A549 (cell line): ENCODE data around the gene DCAF8L1. TPM values are rescaled to one million over a fixed set of nuclear protein-coding genes. Genes with fewer than 3 reads are reported as not detected.

Experiments
- ATAC-seq, 2 experiments: fragments of 200-7000 bp in 1 of 2; fragments of >200 bp in 1 of 2; cut with Nextera tagmentation in 1 of 2; cut with Tn5 transposase in 1 of 2; 3 replicates each; pipeline versions ENCODE4 v1.8.0 to v1.9.1; 2018 to 2020; ENCODE audit warnings: mild to moderate bottlenecking in 1 of 2, moderate library complexity in 1 of 2
- CTCF ChIA-PET: fragments of 300-600 bp; sonication (Branson Sonifier 250); formaldehyde crosslinking; extraction: SDS; loops from one replicate; lab custom pipeline; 2021; ENCODE audit warnings: antibody characterized with exemption, inconsistent platforms; lab: Yijun Ruan, JAX
- POLR2A ChIA-PET: fragments of 350-600 bp; formaldehyde crosslinking; extraction: SDS; loops from one replicate; lab custom pipeline; 2021; ENCODE audit warnings: antibody characterized with exemption, inconsistent platforms; lab: Yijun Ruan, JAX
- DNase-seq, 2 experiments: peaks; one replicate each; pipeline versions ENCODE4 v3.0.0 to v3.0.0-alpha.2; 2011 to 2016; ENCODE audit warnings: low read depth in 1 of 2, low spot score in 1 of 2
- FAIRE-seq: peaks from 2 replicates; lab custom pipeline; 2011; peaks lifted over from hg19 to GRCh38; lab: Jason Lieb, UNC
- H3K27ac ChIP-seq, 2 experiments: fragments of >200 bp; sonication (Bioruptor Twin); formaldehyde crosslinking; 3 replicates each; pipeline ENCODE4 v1.5.1; 2016 to 2017
- H3K4me1 ChIP-seq: fragments of >200 bp; sonication (Bioruptor Twin); formaldehyde crosslinking; 3 replicates; pipeline ENCODE4 v1.6.1; 2016
- H3K4me2 ChIP-seq: fragments of >200 bp; sonication (Bioruptor Twin); formaldehyde crosslinking; 3 replicates; pipeline ENCODE4 v1.6.1; 2016
- H3K4me3 ChIP-seq: fragments of >200 bp; sonication (Bioruptor Twin); formaldehyde crosslinking; 3 replicates; pipeline ENCODE4 v1.5.1; 2016
- H3K9me3 ChIP-seq: fragments of >200 bp; sonication (Bioruptor Twin); formaldehyde crosslinking; 3 replicates; pipeline ENCODE4 v1.6.1; 2016
- BHLHE40 ChIP-seq: IDR thresholded peaks from 2 replicates; pipeline ENCODE4 v1.6.1; 2012; ENCODE audit warnings: low read depth, low read length, inconsistent platforms
- CBX8 ChIP-seq: fragments of 200-600 bp; sonication (generic); IDR thresholded peaks from 2 replicates; pipeline ENCODE4 v1.6.1; 2016
- E2F6 ChIP-seq: IDR thresholded peaks from 2 replicates; pipeline ENCODE4 v1.6.1; 2012; ENCODE audit warnings: low read depth, borderline replicate concordance
- EHF ChIP-seq: fragments of 250-450 bp; sonication (Bioruptor Pico); IDR thresholded peaks from 2 replicates; pipeline ENCODE4 v1.5.0; 2020; ENCODE audit warnings: mild to moderate bottlenecking
- EP300 ChIP-seq, 2 experiments: fragments of >200 bp; sonication (Bioruptor Twin); formaldehyde crosslinking; IDR thresholded peaks; 2 replicates in 1 of 2; 3 replicates in 1 of 2; pipeline ENCODE4 v1.6.1; 2016 to 2017
- FOSL2 ChIP-seq, 2 experiments: fragments of 450-650 bp in 1 of 2; fragments of >200 bp in 1 of 2; sonication (Bioruptor Twin) in 1 of 2; formaldehyde crosslinking; IDR thresholded peaks; 2 replicates each; pipeline versions ENCODE4 v1.5.0 to v1.6.1; 2016 to 2020; ENCODE audit warnings: mild to moderate bottlenecking in 1 of 2, moderate library complexity in 1 of 2
- HDAC2 ChIP-seq: fragments of 200-600 bp; sonication (generic); IDR thresholded peaks from 2 replicates; pipeline ENCODE4 v1.6.1; 2016
- HEYL ChIP-seq: fragments of 250-450 bp; sonication (Bioruptor Pico); IDR thresholded peaks from 2 replicates; pipeline ENCODE4 v1.8.0; 2021; ENCODE audit warnings: mild to moderate bottlenecking, moderate library complexity
- HOXA7 ChIP-seq: fragments of 250-450 bp; sonication (Bioruptor Pico); IDR thresholded peaks from 2 replicates; pipeline ENCODE4 v1.5.0; 2020; ENCODE audit warnings: mild to moderate bottlenecking, moderate library complexity
- HOXB5 ChIP-seq: fragments of 250-450 bp; sonication (Bioruptor Pico); IDR thresholded peaks from 2 replicates; pipeline ENCODE4 v1.5.0; 2020; ENCODE audit warnings: mild to moderate bottlenecking, moderate library complexity
- MAFK ChIP-seq: fragments of 450-650 bp; IDR thresholded peaks from 2 replicates; pipeline ENCODE4 v1.6.1; 2014; ENCODE audit not compliant: partially characterized antibody
- MAX ChIP-seq: IDR thresholded peaks from 2 replicates; pipeline ENCODE4 v1.6.1; 2012
- MYC ChIP-seq: IDR thresholded peaks from 2 replicates; pipeline ENCODE4 v1.6.1; 2012; ENCODE audit warnings: mild to moderate bottlenecking, inconsistent platforms, low read length, improper control_type of control experiment, borderline replicate concordance
- NFE2L2 ChIP-seq: fragments of 150-350 bp; conservative IDR thresholded peaks from 2 replicates; pipeline ENCODE4 v1.6.1; 2014; ENCODE audit warnings: low read length
- PBX3 ChIP-seq: IDR thresholded peaks from 2 replicates; pipeline ENCODE4 v1.6.1; 2012
- PHF8 ChIP-seq: fragments of 200-600 bp; sonication (generic); IDR thresholded peaks from 2 replicates; pipeline ENCODE4 v1.6.1; 2016; ENCODE audit warnings: low read depth, mild to moderate bottlenecking, antibody characterized with exemption, moderate library complexity, borderline replicate concordance
- POLR2A ChIP-seq: IDR thresholded peaks from 2 replicates; pipeline ENCODE4 v1.6.1; 2012; ENCODE audit warnings: mild to moderate bottlenecking, low read length
- POLR2AphosphoS2 ChIP-seq: conservative IDR thresholded peaks from 2 replicates; pipeline ENCODE4 v1.6.1; 2012; ENCODE audit warnings: low read length, improper control_type of control experiment, inconsistent platforms
- RNF2 ChIP-seq: fragments of 200-600 bp; sonication (generic); IDR thresholded peaks from 2 replicates; pipeline ENCODE4 v1.6.1; 2016; ENCODE audit warnings: low read depth, mild to moderate bottlenecking, antibody characterized with exemption, moderate library complexity, borderline replicate concordance
- TFCP2L1 ChIP-seq: fragments of 250-450 bp; sonication (Bioruptor Pico); IDR thresholded peaks from 2 replicates; pipeline ENCODE4 v1.5.0; 2021; ENCODE audit warnings: mild to moderate bottlenecking
- ZFP36 ChIP-seq: fragments of 450-650 bp; IDR thresholded peaks from 2 replicates; pipeline ENCODE4 v1.6.1; 2014; ENCODE audit warnings: borderline replicate concordance; ENCODE audit not compliant: partially characterized antibody
- WGBS: methylation state at CpG from one replicate; pipeline ENCODE4 v1.1.6; 2017; ENCODE audit errors: missing lambda C conversion rate; 5-methylcytosine and 5-hydroxymethylcytosine counted together
- polyA plus RNA-seq, 4 experiments: library from polyadenylated mRNA; depleted of rRNA in 3 of 4; stranded (reverse); fragments of >200 nt; fragmentation: RNase III in 1 of 4; extraction: RNeasy Plus Mini Kit Qiagen cat#74134 plus additional on column Dnase treatment in 1 of 4; gene quantifications; 2 replicates in 3 of 4; 3 replicates in 1 of 4; pipeline ENCODE4 v1.2.3, GENCODE V29; 2011 to 2017

The DCAF8L1 gene
- polyA plus RNA-seq, 2 of the 4 experiments (the other 2 are of a cell fraction), result not detected

GRCh38 chrX:27976284-27976683 is 5.0 kb downstream of the DCAF8L1 start:
- no peak overlapping the region for H3K4me3 ChIP-seq
- DNase-seq, result no peak
- no peaks in the 10 kb centered on the region; the same call in 2 of the 3 replicates for H3K9me3 ChIP-seq
- no peak for TF ChIP-seq TFCP2L1 (CRISPR knock-in tag)
- H3K27ac ChIP-seq, result no peak overlapping the region
- ATAC-seq, result no peak
- ChIA-PET CTCF (no interaction called here), POLR2A (no interaction called here)
- no peak for FAIRE-seq
- H3K4me1 ChIP-seq, result no peaks in the 10 kb centered on the region
- H3K4me2 ChIP-seq, result no peak overlapping the region
- WGBS, result 19% methylated on average over 4 of the region's 4 CpGs

- POLR2A ChIA-PET, result no interaction called here
- DNase-seq, result no peak
Observed at GRCh38 chrX:27968878-27969277, 12.4 kb downstream of the DCAF8L1 start.

GRCh38 chrX:27968352-27968751 is 12.9 kb downstream of the DCAF8L1 start:
- Histone ChIP-seq H3K4me3 (no peak overlapping the region), H3K27ac (no peak overlapping the region), H3K4me1 (peaks cover 22% of the 10 kb centered on the region; the same call in 2 of the 3 replicates), H3K4me2 (no peak overlapping the region; the same call in 2 of the 3 replicates), H3K9me3 (no peaks in the 10 kb centered on the region)
- WGBS, result 48% methylated on average over 2 of the region's 2 CpGs
- FAIRE-seq (no peak), ATAC-seq (no peak), DNase-seq (no peak)
- ChIA-PET POLR2A (no interaction called here), CTCF (no interaction called here)
- TF ChIP-seq MYC (no peak), PBX3 (no peak), CBX8 (no peak), HOXB5 (no peak), MAFK (no peak), BHLHE40 (no peak), EHF (CRISPR knock-in tag) (no peak), MAX (no peak), POLR2AphosphoS2 (no peak), HOXA7 (no peak), NFE2L2 (no peak), RNF2 (no peak)

More at GRCh38 chrX:27968878-27969277, 12.4 kb downstream of the DCAF8L1 start:
- Histone ChIP-seq H3K27ac (no peak overlapping the region), H3K4me3 (no peak overlapping the region)
- TF ChIP-seq HEYL (CRISPR knock-in tag), result no peak
- TF ChIP-seq EP300 (IDR thresholded peaks at IDR 0.05), result no peak
- TF ChIP-seq E2F6, result no peak
- TF ChIP-seq HDAC2, result no peak
- TF ChIP-seq POLR2A, result no peak
- no peak for TF ChIP-seq PBX3
- TF ChIP-seq PHF8, result no peak
- no peak for TF ChIP-seq ZFP36
- TF ChIP-seq FOSL2 (IDR thresholded peaks at IDR 0.05), result no peak
- TF ChIP-seq FOSL2 (CRISPR knock-in tag; IDR thresholded peaks at IDR 0.05), result no peak
- TF ChIP-seq, all 56 proteins: peak for 0
- H3K4me2 ChIP-seq, result peak overlapping the region; percentile 12; the same call in 1 of the 3 replicates
- peaks cover 22% of the 10 kb centered on the region; the same call in 2 of the 3 replicates for H3K4me1 ChIP-seq
- WGBS, result 5% methylated on average over 2 of the region's 2 CpGs
- ATAC-seq, result no peak
- H3K9me3 ChIP-seq, result no peaks in the 10 kb centered on the region
- CTCF ChIA-PET, result no interaction called here
- no peak for FAIRE-seq
